Measurements from ENCODE around the gene PPP2R2B.
A peak's percentile ranks its signal among the peaks of the same experiment; 100 is the strongest.

The PPP2R2B gene

DNA sequence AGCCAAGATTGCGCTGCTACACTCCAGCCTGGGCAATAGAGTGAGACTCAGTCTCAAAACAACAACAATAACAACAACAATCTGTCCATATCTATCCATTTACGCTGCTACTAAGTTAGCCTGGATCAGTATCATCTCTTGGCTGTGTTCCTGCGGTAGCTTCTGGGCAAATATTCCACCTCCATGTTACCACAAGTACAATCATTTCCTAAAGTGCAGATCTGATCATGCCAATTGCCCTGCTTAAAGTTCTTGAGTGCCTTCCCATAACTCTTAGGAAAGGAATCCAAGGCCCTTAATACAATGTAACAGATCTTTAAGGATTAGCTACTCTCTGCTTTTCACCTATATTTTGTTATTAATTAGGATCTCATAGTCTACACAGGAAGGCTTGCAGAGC lies 15.4 kb upstream of the PPP2R2B start:
- no peak for ATAC-seq
- Mint-ChIP-seq H3K9me3 (peaks cover 5% of the 10 kb centered on the region), H3K36me3 (no peaks in the 10 kb centered on the region), H3K27ac (no peak overlapping the region), H3K4me1 (peaks cover 41% of the 10 kb centered on the region), H3K4me3 (no peak overlapping the region)
- DNase-seq (ENCODE audit: low spot score in 2 of 2), result no peak

DNA sequence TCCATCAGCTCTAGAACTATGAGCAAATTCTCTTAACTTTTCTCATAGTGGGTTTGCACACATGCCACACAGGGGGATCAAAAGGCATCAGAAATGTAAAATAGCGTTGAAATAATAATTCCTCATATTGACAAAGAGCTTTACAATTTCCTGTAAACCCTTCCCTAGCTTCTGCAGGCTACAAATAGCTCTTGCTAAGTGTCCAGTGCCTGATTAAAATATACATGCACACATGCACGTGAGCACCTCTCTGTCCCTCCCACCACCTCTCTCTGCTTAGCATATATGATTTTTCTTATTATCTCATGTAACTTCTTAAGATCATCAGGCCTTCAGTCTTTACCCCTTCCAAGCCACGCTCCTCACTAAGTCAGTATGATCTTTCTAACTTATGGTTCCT lies 13.7 kb upstream of the PPP2R2B start:
- DNase-seq (ENCODE audit: low spot score in 2 of 2) (no peak), ATAC-seq (no peak)
- H3K9me3 Mint-ChIP-seq, result peaks cover 2% of the 10 kb centered on the region
- peaks cover 38% of the 10 kb centered on the region for H3K4me1 Mint-ChIP-seq
- no peaks in the 10 kb centered on the region for H3K36me3 Mint-ChIP-seq
- no peak overlapping the region for H3K4me3 Mint-ChIP-seq
- H3K27ac Mint-ChIP-seq, result no peak overlapping the region

DNA sequence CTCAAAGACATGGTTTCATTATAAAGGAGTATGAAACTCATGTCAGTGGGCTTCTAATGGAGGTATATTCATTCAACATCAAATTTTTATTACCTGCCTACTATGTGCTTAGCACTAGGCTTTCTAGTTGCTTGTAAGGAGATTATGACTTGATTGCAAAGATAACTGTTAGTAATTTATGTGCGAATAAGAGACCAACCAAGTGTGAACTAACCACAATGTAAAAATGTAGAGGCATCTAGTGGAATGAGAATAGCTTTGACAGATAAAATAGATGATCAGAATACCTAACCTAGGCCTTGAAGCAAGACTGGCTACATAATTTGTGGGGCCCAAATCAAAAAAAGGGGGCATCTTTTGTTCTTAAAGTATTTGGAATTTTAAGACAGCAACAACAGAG lies 13.0 kb upstream of the PPP2R2B start:
- no peak for DNase-seq (ENCODE audit: low spot score in 2 of 2)
- no peak overlapping the region for H3K4me3 Mint-ChIP-seq
- no peaks in the 10 kb centered on the region for H3K36me3 Mint-ChIP-seq
- H3K4me1 Mint-ChIP-seq, result peaks cover 30% of the 10 kb centered on the region
- peak; percentile 4 for ATAC-seq
- no peak overlapping the region for H3K27ac Mint-ChIP-seq
- peaks cover 2% of the 10 kb centered on the region for H3K9me3 Mint-ChIP-seq

DNA sequence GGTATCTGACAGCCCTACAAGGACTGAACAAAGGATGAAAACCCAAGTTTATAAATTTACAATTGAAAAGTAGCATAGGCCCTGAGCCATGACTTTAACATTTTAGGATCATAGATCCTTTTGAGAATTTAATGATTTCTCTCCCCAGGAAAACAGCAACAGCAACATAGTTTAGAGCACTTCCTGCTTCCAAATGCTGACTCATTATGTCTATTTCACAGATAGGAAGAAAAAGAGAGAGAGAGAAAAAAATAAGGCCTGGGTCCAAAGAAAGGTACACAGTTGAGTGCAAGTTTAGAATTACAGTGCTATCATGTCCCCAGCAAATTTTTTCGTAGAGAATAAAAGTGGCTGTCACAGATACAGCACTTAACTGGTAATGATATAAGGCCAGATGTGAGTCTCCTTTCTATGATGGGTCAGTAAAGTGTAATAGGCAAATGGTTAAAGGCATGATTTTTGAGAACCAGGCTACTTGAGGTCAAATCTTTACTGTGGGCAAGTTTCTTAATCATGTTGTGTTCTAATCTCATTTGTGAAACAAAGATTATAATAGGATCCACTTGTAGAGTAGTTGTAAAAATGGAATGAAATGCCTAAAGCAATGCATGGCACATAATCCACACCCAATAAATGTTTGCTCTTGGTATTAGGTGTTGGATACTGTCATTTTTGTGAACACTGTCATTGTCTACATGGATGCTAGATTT lies 12.3 kb upstream of the PPP2R2B start:
- Mint-ChIP-seq H3K4me3 (no peak overlapping the region), H3K27ac (no peak overlapping the region), H3K36me3 (no peaks in the 10 kb centered on the region), H3K4me1 (peaks cover 27% of the 10 kb centered on the region), H3K9me3 (peaks cover 2% of the 10 kb centered on the region)
- ATAC-seq, result no peak
- DNase-seq (ENCODE audit: low spot score in 2 of 2), result no peak

DNA sequence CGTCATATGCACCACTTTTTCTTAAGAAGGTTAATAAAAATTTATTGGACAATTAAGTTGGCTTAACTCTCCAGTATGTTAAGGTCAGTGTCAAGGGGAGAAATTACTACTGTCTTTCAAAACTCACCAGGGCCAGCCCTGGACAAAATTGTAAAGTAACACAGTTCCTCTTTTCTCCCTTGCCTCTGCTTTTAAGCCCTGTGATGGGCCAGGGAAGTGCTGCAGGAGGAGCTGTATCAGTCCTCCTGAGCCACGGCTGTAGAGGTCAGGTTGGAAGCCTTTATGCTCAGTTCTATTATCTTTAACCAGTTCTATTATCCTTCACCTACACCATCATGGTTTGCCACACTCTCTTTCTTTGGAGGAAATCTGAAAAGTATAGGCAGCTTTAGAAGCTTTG lies 11.5 kb upstream of the PPP2R2B start:
- no peaks in the 10 kb centered on the region for H3K36me3 Mint-ChIP-seq
- DNase-seq (ENCODE audit: low spot score in 2 of 2) (no peak), ATAC-seq (no peak)
- peaks cover 2% of the 10 kb centered on the region for H3K9me3 Mint-ChIP-seq
- peaks cover 23% of the 10 kb centered on the region for H3K4me1 Mint-ChIP-seq
- no peak overlapping the region for H3K4me3 Mint-ChIP-seq
- no peak overlapping the region for H3K27ac Mint-ChIP-seq

DNA sequence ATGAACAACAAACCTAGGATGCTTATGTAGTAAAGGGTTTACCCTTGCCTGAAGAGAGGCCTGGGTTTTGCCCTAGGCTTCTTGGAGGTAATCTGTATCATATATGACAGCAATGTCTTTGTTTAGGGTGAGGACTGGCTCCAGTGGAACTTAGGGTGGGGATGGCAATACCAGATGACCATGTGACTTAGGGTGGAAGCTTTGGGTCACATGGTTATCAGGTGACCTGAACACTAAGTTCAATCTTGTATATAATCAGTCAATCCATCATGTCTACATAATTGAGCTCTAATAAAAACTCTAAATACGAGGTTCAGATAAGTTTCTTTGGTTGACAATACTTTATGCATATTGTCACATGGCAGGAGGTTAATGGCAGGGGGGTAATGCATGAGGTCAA lies 10.6 kb upstream of the PPP2R2B start:
- ATAC-seq (no peak), DNase-seq (ENCODE audit: low spot score in 2 of 2) (no peak)
- Mint-ChIP-seq H3K9me3 (no peaks in the 10 kb centered on the region), H3K4me1 (peaks cover 15% of the 10 kb centered on the region), H3K4me3 (no peak overlapping the region), H3K27ac (no peak overlapping the region), H3K36me3 (no peaks in the 10 kb centered on the region)

DNA sequence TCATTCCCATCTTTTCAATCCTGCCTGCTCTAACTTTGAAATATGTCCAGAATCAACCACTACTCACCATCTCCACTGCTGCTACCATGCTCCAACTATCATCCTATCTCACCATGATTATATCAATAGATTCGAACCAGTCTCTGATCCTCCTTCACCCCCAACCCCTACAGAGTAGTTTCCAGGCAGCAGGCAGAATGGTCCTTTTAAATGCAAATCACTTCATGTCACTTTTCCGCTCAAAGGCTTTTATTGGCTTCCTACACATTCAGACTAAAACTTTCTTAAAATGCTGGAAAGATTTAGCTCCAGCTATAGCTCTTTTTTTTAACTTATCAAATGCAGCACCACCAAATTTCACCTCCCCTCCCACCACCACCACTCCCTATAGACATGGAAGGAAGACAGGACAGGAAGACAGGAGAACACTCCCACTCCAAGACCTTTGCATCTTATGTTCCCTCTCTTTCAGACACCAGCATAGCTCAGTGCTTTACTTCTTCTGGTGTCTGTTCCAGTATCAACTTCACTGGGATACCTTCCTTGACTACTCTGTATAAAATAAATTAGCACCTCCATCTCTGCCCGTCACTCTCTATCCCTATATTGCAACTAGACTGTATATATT lies 9.9 kb upstream of the PPP2R2B start:
- H3K9me3 Mint-ChIP-seq, result no peaks in the 10 kb centered on the region
- H3K36me3 Mint-ChIP-seq, result no peaks in the 10 kb centered on the region
- peaks cover 14% of the 10 kb centered on the region for H3K4me1 Mint-ChIP-seq
- no peak overlapping the region for H3K27ac Mint-ChIP-seq
- no peak for DNase-seq (ENCODE audit: low spot score in 2 of 2)
- no peak for ATAC-seq
- H3K4me3 Mint-ChIP-seq, result no peak overlapping the region

DNA sequence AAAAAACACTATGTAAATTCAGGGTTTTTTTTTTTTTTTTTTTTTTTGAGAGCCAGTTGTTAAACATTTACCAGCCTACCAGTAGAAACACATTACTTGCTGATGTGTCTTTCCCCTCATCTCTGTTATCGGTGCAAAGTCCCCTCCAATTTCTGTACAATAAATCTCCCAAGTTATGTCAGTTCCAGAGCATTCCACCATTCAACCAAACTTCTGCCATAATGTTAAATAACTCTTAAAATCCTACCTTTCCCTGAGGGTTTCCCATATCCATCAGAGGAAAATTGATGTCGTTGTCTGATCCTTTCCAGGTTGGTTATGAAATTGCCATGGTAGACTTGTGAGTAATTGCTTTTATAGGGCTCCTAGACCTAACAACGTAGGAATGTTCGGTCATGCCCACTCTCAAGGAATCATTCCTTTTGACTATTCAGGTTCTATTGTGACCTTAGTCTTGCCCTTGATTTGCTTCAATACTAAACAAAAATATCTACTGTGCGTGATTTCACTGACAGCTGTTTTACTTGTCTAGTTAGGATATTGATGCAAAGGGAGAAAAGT lies 5.6 kb upstream of the PPP2R2B start:
- H3K9me3 Mint-ChIP-seq, result no peaks in the 10 kb centered on the region
- ATAC-seq, result no peak
- DNase-seq (ENCODE audit: low spot score in 2 of 2), result no peak
- no peak overlapping the region for H3K27ac Mint-ChIP-seq
- H3K4me1 Mint-ChIP-seq, result no peaks in the 10 kb centered on the region
- H3K36me3 Mint-ChIP-seq, result no peaks in the 10 kb centered on the region
- no peak overlapping the region for H3K4me3 Mint-ChIP-seq

DNA sequence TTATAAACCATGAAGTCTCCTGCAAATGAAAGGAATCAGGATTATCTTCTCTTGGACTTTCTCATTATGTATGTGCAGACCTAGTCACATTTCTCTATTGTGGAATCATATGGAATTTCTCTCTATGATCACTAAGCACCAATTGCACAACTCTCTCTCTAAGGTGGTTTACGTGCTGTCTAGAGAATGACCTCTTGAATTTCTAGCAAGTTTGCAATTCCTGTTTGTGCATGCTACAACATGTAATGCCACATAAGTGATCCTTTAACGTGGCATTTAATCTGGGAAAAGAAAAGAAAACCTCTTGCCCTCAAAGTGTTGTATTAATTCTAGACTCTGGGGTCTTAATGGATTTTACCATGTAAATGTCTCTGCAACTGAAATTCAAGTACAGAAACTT lies 5.0 kb upstream of the PPP2R2B start:
- no peak for ATAC-seq
- DNase-seq (ENCODE audit: low spot score in 2 of 2), result no peak
- Mint-ChIP-seq H3K4me1 (no peaks in the 10 kb centered on the region), H3K9me3 (no peaks in the 10 kb centered on the region), H3K36me3 (no peaks in the 10 kb centered on the region), H3K27ac (no peak overlapping the region), H3K4me3 (no peak overlapping the region)

DNA sequence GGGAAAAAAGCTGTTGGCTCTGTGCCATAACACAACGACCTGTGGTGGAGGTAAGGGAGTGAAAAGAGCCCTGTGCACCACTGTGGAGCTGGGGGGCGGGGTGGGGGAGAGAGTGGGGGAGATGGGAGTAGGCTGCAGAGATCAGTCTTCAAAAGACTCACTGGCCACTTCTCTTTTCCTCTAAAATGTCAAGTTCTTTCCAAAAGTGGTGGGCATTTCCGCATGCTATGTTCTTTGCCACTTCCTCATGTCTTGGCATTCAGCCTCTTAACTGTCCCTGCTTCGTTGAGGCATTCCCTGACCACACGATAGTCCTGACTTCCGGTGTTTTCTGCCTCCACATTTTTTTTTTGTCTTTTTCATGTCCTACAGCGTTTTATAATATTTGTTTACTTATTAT lies 2.4 kb upstream of the PPP2R2B start:
- DNase-seq (ENCODE audit: low spot score in 2 of 2), result no peak
- Mint-ChIP-seq H3K9me3 (no peaks in the 10 kb centered on the region), H3K4me3 (no peak overlapping the region), H3K4me1 (peaks cover 8% of the 10 kb centered on the region), H3K27ac (no peak overlapping the region), H3K36me3 (no peaks in the 10 kb centered on the region)
- ATAC-seq, result no peak

DNA sequence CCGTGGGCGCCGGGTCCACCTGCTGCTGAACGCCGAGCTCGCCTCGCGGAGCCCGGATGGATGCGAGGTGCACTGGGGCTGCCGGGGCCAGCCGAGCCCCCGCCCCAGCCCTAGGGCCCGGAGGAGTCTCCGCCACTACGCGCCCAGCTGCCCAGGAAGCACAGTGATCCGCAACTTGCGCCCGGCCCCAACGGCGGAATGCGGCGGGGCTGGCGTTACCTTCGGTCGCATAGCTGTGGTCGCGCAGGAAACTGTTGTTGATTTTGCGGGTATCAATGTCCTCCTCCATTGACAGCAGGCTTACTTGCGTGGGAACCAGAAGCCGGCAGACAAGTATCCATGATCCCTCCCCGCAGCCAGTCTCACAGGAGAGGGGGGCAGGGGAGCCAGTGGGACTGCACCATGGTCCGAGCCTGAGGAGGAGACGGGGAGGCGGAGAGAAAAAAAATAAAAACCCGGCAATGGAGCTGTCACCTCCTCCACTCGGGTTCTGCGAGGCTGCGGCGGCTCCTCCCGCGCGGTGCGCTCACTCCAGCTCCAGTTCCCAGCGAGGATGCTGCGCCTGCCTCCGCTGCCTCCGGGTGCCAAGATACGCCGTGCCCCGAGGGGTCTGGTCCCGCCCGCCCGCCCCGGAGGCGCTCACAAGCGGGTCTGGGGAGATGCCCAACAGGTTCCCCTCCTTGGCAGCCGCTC lies 628 bp downstream of the PPP2R2B start:
- no peaks in the 10 kb centered on the region for H3K36me3 Mint-ChIP-seq
- peaks cover 24% of the 10 kb centered on the region for H3K4me1 Mint-ChIP-seq
- DNase-seq (ENCODE audit: low spot score in 2 of 2) (peak; percentile 25 to 71), ATAC-seq (peak; percentile 62)
- H3K4me3 Mint-ChIP-seq, result peak overlapping the region; percentile 81
- peak overlapping the region; percentile 43 for H3K27ac Mint-ChIP-seq
- H3K9me3 Mint-ChIP-seq, result no peaks in the 10 kb centered on the region

DNA sequence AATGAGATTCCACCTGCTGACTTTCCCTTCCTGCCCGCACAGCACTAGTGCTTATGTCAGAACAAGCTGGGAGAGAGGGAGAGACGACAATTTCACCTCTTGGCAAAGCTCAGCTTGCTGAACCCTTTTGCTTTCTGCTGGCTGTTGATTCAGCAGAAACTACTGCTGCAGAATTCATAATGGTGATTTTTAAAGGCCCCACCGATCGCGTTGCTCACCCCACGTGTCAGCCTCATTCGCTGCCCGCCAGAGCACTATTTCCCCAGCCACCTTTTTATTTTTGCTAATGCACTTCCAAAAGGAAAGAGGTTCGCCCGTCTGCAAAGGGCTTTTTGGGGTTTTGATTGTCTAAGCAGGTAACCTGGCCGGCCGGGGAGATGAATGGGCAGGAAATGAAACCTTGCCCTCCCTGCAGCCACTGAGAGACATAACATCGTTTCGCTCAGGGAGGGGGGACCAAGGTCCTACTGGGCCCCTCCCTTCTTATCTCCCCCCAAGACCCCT lies 1.3 kb downstream of the PPP2R2B start:
- no peaks in the 10 kb centered on the region for H3K36me3 Mint-ChIP-seq
- peaks cover 24% of the 10 kb centered on the region for H3K4me1 Mint-ChIP-seq
- no peak overlapping the region for H3K27ac Mint-ChIP-seq
- H3K9me3 Mint-ChIP-seq, result no peaks in the 10 kb centered on the region
- peak in 1 of 2 donors; percentile 67 for DNase-seq (ENCODE audit: low spot score in 2 of 2)
- ATAC-seq, result peak; percentile 5
- peak overlapping the region; percentile 81 for H3K4me3 Mint-ChIP-seq

DNA sequence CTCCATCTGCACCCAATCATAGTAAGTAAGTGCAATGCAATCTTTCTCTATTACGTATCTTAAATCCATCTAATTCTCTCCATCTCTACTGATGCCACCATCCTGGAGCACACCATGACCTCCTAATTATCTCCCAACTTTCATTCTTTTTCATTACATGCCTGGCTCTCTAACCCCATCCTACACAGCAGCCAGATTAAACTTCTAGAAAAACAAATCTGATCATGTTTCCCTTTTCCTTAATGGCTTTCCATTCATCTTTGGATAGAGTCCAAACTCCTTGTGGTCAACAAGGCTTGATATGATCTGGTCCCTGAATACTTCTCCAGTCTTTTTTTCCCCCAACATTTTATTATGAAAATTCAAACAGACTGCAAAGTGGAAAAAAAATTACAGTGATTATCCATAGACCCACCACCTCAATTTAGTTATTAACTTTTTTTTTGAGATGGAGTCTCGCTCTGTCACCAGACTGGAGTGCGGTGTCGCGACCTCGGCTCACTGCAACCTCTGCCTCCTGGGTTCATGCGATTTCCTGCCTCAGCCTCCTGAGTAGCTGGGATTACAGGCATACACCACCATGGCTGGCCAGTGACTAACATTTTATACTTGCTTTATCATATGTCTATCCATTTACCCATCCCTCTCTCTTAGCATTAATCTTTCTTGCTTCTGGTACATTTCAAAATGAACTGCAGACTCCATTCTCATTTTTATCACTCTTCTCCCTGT lies 5.2 kb downstream of the PPP2R2B start:
- no peak overlapping the region for H3K27ac Mint-ChIP-seq
- H3K36me3 Mint-ChIP-seq, result no peaks in the 10 kb centered on the region
- H3K4me1 Mint-ChIP-seq, result peaks cover 27% of the 10 kb centered on the region
- no peak overlapping the region for H3K4me3 Mint-ChIP-seq
- no peaks in the 10 kb centered on the region for H3K9me3 Mint-ChIP-seq
- DNase-seq (ENCODE audit: low spot score in 2 of 2) (no peak), ATAC-seq (no peak)

DNA sequence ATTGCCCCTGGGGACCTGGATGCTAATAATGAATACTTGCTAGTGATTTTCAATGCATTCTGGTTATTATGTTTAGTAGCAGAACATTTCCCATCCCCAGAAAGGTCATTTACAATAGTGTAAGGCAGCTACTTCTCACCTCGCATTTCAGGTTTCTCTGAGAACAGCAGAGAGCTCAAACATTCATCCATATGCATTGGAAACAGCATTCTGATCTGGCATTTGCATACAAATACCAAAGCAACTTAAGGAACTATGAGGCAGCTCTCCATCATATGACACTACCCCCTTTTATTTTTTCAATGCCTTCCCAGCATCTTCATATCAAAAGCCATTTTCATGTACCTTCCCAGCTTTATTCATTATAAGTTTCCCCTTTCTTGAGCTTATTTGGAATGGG lies 6.4 kb downstream of the PPP2R2B start:
- no peak overlapping the region for H3K4me3 Mint-ChIP-seq
- H3K4me1 Mint-ChIP-seq, result peaks cover 32% of the 10 kb centered on the region
- DNase-seq (ENCODE audit: low spot score in 2 of 2), result no peak
- H3K9me3 Mint-ChIP-seq, result no peaks in the 10 kb centered on the region
- H3K36me3 Mint-ChIP-seq, result no peaks in the 10 kb centered on the region
- no peak for ATAC-seq
- H3K27ac Mint-ChIP-seq, result no peak overlapping the region
